SK-N-MC (cell line): ENCODE data around the gene TMEM271.
"Not testable (repeated sequence)": the region's sequence is repeated elsewhere in the genome, so short reads cannot be mapped to it uniquely, and the experiment has no call there.

Experiments
- EZH2 ChIP-seq: fragments of 200-600 bp; sonication (generic); IDR thresholded peaks from one replicate; pipeline ENCODE4 v1.6.1; 2017; ENCODE audit warnings: antibody characterized with exemption
- POLR2AphosphoS5 ChIP-seq: IDR thresholded peaks from 2 replicates; pipeline ENCODE4 v1.6.1; 2012; ENCODE audit warnings: mild to moderate bottlenecking, low read depth, low read length, borderline replicate concordance

GRCh38 chr4:550268-550667 lies 25.8 kb downstream of the TMEM271 start:
- TF ChIP-seq POLR2AphosphoS5, EZH2: not testable (repeated sequence)
